NCI-H1105 (cell line): Measurements from ENCODE around the gene MMP28.
"Not testable (repeated sequence)": the region's sequence is repeated elsewhere in the genome, so short reads cannot be mapped to it uniquely, and the experiment has no call there.

Experiments used
- DNase-seq: peaks from one replicate; lab custom pipeline; 2025; lab: John Stamatoyannopoulos, UW

The MMP28 gene

DNA sequence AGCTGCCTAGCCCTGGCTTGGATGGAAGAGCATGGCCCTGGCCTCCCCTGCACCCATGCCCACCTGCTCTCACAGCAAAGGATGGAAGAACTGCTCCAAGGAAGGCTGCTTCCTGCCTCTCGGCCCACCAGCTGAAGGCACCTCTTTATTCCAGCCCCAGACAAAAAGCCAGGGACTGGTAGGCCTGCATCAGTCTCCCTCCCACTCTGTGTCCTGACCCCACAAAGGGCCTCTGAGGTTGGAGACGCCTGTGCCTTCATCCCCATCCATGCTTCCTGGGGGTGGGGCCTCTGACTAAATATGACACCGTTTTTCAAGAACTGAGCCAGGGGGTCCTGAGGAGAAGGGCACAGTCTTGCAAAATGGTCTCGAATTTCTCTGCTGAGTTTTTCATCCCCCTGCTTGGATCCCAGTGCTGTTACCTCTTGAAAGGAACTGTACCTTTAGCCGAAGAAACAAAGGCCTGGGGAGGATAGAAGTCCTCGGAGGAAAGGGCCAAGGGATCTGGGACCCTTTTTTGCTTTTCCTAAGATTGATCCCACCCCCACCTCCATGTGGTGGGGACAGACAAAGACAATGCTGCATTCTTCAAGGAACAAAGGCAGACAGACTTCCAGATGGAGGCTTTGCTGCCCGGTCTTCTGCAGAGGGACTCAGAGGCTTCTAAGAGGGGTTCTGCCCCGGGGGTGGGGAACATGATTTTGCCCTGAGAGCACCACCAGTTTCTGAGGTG lies 29.5 kb downstream of the MMP28 start:
- no peak for DNase-seq

- no peak for DNase-seq
These were observed 30.2 kb downstream of the MMP28 start for GRCh38 chr17:35765086-35765710.

- DNase-seq = peak; percentile 87
These were observed 31.1 kb downstream of the MMP28 start for GRCh38 chr17:35764123-35764991.

DNA sequence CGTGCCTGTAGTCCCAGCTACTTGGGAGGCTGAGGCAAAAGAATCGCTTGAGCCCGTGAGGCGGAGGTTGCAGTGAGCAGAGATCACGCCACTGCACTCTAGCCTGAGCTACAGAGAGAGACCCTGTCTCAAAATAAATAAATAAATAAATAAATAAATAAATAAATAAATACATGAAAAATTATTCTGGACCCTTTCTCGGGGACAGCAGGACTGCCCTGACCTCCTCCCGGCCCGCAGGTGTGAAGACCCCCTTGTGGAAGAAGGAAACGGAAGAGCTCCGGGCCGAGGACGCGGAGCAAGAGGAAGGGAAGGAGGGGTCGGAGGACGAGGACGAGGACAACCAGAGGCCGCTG lies 31.7 kb downstream of the MMP28 start:
- DNase-seq = no peak

DNA sequence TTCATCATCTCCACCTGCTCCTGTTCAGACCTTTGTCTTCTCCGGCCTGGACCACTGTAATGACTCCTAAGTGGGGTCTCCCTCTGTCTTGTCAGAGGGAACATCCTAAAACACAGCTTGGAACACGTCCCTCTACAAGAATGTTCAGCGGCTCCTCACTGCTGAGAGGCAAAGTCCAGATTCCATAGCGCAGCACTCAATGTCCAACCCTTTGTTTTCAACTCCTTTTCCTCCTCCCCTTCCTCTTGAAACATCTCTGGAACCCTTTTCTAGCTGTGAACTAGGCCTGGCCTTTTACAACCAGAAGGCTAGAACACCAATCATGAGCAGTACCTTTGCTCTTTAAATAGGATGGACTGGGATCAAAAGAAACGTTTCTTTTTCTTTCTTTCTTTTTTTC lies 33.8 kb downstream of the MMP28 start:
- DNase-seq = no peak

DNA sequence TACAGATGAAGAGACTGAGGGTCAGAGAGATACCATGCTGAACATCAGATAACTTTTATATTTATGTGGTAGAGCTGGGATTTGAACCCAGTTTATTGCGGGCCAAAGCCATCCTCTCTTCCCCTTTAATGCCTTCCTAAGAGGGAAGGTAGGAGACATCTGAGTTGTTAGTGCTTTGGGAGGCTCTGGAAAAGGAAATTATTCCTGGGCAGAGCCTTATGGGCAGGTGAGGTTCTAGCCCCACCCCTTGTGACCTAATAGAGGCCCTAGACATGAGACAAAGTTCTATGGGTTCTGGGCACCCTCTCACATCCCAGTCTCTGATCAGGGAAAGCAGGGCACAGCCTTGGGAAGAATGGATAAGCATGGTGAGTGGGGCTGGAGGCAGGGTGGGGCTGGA lies 34.9 kb downstream of the MMP28 start, which contains the start of gene C17orf50:
Gene C17orf50 (plus strand): TSS at position 301 of the 400 bp plus-strand sequence. CDS start 55 bp downstream, at position 356.
- no peak for DNase-seq

DNA sequence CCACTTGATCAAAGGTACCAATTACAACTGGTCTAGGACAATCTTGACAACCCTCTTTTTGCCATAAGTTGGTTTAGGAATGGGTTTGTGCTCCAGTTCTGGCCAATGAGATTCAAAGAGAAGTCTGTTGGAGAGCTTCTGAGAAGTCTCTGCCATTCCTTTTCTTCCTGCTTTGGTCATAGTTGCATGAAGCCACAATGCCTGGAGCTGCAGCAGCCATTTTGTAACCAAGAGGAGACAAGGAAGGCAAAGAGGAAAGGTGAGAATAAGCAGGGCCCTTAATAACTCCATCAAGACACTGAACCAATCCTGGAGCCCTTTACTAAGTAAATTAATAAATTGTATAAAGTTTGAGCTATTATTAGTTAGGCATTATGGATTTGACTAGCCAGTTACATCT lies 38.2 kb downstream of the MMP28 start:
- DNase-seq = no peak

DNA sequence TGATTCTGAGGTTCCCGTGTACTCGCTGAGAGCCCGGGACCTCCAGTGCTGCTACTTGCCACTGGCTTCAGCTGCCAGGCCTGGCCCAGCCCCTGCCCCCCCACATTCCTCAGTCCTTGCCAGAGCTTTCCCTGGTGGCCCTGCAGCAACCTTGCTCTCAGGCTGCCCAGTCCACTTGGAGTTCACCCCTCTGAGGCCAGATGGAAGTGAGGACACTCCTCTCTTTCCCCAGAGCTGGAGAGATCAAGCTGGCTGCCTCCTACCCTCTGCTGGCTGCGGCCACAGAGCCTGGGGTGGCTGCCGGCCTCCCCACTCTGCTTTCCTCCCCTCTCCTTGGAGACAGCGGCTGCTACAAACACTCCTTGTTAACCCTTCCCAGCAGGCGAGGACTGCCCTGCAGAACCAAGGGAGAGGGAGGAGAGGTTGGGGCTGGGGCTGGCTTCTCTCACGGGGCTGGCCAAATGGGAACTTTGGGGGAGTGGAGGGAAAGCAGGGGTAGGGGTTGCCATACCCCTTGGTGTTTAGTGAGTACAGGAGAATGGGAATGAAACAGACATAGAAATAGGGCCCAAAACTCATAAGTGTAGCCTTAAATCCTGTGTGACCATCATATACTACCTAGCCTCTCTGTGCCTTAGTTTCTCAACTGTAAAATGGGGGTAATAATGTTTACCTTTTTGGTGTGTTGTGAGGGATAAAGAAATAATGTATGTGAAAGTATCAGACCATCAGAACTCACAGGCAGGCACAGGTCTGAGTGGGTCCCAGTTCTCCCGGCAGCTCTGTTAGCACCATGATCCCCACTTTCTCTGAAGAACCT lies 42.3 kb downstream of the MMP28 start, which contains the start of gene GAS2L2:
Gene GAS2L2 (minus strand): TSS at position 295 of the 820 bp plus-strand sequence. CDS start 389 bp downstream, outside the sequence.
- no peak for DNase-seq

GRCh38 chr17:35752471-35752870 lies 43.0 kb downstream of the MMP28 start:
- no peak for DNase-seq

DNA sequence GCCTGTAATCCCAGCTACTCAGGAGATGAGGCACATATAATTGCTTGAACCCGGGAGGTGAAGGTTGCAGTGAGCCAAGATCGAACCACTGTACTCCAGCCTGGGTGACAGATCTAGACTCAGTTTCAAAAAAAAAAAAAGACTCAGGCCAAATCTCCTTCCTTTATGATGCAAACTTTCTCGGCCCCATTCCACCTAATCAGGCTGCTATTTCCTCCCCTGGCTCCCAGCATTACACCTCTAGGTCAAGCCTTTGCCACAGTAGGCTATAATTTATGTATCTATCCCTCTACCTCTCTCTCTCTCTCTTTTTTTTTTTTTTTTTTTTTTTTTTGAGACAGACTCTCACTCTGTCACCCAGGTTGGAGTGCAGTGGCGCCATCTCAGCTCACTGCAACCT lies 43.9 kb downstream of the MMP28 start:
- DNase-seq = not testable (repeated sequence)

DNA sequence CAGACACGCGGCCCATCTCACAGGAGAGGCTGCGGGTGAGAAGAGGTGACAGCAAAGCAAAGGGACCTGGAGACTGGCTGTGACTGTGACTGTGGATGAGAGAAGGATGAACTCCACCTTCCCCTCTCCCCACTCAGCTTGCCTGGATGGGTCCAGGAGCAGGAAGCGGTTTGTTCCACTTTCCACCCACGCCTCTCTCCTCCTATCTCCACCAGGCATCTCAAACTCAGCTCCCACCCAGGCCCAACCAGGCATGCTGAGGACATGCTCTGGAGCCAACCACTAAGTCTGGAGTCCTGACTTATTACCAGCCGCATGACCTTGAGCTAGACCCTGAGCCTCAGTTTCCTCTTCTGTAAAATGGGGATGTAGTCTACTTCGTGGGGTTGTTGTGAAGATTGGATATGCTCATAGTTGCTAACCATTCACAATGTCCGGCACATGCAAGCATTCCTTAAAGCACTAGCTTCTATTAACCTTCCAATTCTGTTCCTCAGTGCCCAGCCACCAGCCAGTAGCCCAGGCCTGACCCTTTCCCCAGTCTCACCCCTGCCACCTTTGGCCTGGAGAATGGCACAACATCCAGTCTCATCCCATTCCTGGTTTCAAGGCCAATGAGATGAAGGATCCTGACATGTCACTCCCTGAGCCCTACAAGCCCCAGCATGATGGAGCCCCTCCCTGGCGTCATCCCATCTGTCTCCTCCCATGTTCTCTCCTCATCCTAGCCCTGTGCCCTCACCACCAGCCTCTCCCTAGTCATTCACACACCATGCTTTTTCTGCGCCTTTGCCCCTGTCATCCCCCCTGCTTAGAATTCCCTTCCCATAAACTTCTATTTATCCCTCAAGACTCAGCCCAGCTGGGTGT lies 44.7 kb downstream of the MMP28 start:
- no peak for DNase-seq

DNA sequence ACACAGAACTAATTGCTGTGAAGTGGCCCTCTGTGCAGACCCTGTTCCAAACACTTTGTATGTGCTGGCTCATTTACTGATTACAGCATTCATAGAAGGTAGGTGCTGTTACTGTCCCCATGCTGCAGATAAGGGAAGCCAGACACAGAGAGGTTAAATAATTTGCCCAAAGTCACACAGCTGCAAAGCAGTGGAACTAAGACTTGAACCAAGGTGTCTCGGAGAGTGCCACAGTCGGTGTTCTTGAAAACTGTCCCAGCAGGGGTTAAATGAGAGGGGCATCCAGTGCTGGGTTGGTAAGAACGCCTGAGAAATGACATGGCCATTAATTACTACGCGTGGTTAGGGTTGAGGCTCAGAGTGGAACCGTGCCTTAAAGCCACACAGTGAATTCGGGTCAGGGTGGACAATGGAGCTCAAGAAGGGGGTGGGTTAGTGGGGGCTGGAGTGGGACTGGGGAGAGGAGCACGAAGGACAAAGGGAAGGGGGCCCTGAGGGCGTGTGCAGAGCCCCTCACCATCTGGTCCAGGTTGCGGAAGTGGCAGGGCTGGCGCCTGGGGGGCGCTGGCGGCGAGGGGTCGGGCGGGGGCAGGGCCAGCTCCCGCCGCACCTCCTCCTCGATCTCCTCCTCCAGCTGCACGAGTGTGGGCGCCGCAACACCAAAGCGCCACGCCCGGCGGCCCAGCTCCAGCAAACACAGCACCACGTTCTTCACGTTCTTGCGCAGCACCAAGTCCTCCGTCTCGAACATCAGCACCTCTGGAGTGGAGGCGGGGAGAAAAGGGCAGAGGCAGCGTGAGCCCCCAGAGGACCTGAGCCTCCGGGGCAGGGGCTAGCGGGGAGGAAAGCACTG lies 45.7 kb downstream of the MMP28 start:
- no peak for DNase-seq

GRCh38 chr17:35748979-35749378 lies 46.5 kb downstream of the MMP28 start:
- no peak for DNase-seq

- DNase-seq = no peak
These were observed 47.0 kb downstream of the MMP28 start for GRCh38 chr17:35748341-35748841.

- peak; percentile 55 for DNase-seq
These were observed 47.9 kb downstream of the MMP28 start for GRCh38 chr17:35747540-35748017.

DNA sequence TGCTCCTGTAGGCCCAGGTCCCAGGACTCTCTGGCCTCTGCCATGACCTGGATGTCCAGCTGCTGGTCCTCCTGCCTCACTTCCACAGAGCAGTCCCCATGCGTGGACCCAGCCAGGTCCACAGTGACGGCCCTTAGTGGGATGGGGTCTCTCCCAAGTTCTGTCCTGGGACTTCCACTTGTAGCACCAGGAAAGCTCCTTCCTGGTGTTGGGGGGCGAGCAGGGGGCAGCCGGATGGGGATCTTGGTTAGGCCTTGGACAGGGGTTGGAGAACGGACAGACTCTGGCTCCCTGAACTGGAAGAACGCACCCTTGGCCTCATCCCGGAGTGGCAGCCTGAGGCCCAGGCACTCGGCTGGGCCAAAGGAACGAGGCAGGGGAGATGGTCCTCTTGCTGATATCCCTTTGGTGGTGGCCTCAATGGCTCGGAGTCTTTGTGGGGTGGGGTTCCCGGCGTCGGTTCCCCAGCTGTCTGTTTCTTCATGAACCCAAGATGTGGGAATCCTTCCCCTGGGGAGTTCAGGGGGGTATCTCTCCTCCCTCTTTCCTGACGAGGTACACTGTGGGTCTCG lies 49.6 kb downstream of the MMP28 start:
- no peak for DNase-seq

DNA sequence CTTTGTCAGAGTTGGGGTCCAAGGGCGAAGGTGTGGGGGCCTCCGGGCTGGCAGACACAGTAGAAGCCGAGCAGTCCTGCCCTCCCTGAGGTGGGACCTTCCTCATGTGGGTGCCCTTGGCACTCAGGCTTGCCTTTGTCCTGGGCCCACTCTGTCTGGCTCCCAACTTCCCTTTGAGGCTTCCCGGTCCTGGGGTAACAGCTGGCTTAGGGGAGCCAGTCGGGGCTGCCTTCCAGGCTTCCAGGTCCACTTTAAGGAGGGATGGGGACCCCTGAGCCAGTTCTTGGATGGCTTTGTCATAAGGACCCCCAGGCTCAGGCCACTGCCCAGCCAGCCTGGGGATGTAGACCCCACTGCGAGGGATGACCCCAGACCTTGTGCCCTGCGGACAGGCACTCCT lies 50.2 kb downstream of the MMP28 start:
- DNase-seq = no peak

DNA sequence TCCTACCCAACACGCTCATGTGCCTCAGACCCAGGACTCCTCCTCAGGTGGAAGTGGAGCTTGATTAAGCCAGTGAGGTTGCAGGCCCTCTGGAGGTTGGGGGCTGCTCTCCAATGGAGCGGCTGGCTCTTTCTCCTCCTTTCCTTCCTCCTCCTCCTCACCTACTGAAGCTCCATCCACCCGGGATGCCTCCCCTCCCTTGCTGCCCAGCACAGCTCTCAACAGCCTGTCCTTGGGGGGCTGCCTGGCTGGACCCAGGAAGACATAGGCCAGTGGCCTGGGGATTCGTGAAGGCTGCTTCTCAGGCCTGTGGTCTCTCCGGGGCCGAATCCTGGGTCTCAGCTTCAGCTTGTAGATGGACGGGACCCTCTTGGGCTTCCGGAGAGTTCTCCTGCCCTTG lies 50.6 kb downstream of the MMP28 start:
- no peak for DNase-seq
